Right lobe of liver (tissue), 6 donors: ENCODE results near the gene HSPA12A. TPM values are rescaled to one million over a fixed set of nuclear protein-coding genes. Genes with fewer than 3 reads are reported as not detected.
A peak's percentile ranks its signal among the peaks of the same experiment; 100 is the strongest.

Experiments used
- ATAC-seq, 4 donors: fragments of 200-7000 bp; cut with Tn5 transposase; one replicate each; pipeline ENCODE4 v1.9.1; 2020; ENCODE audit warnings: mild to moderate bottlenecking in 4 of 4, moderate library complexity in 4 of 4
- DNase-seq, 3 donors: peaks; one replicate each; pipeline ENCODE4 v3.0.0-alpha.2; 2020
- H3K27ac ChIP-seq, 3 donors: fragments of 200-600 bp; one replicate each; pipeline ENCODE4 v1.8.0; 2022
- H3K27me3 ChIP-seq, 2 donors: fragments of 200-600 bp; one replicate each; pipeline ENCODE4 v1.8.0; 2022
- H3K36me3 ChIP-seq, 4 donors: fragments of 200-600 bp; sonication (generic) in 1 of 4; one replicate each; pipeline versions ENCODE4 v1.5.1 to v1.8.0; 2017 to 2022; ENCODE audit warnings: control low read depth in 1 of 4
- H3K4me1 ChIP-seq, 4 donors: fragments of 200-600 bp; sonication (generic) in 1 of 4; one replicate each; pipeline versions ENCODE4 v1.5.1 to v1.8.0; 2017 to 2022; ENCODE audit warnings: control low read depth in 1 of 4
- H3K4me3 ChIP-seq, 3 donors: fragments of 200-600 bp; one replicate each; pipeline ENCODE4 v1.8.0; 2022
- H3K9me3 ChIP-seq, 4 donors: fragments of 200-600 bp; sonication (generic) in 1 of 4; one replicate each; pipeline versions ENCODE4 v1.5.1 to v1.8.0; 2017 to 2022; ENCODE audit warnings: control low read depth in 1 of 4
- CTCF ChIP-seq, 4 donors: fragments of 200-600 bp in 3 of 4; fragments of 450-650 bp in 1 of 4; IDR thresholded peaks; one replicate each; pipeline versions ENCODE4 v1.5.1 to v1.8.0; 2016 to 2022; ENCODE audit warnings: antibody characterized with exemption in 4 of 4, mild to moderate bottlenecking in 2 of 4
- POLR2A ChIP-seq: fragments of 450-650 bp; IDR thresholded peaks from one replicate; pipeline ENCODE4 v1.6.1; 2017; ENCODE audit warnings: antibody characterized with exemption, mild to moderate bottlenecking
- WGBS: methylation state at CpG from one replicate; pipeline ENCODE4 v1.1.6; 2018; ENCODE audit warnings: low coverage, low lambda C conversion rate; ENCODE audit not compliant: insufficient coverage; ENCODE audit errors: missing lambda C conversion rate; 5-methylcytosine and 5-hydroxymethylcytosine counted together
- intact Hi-C, 2 donors: fragments of 100-400 bp; cut with DNase I; formaldehyde crosslinking; loops; one replicate each; pipeline versions ENCODE4 v1.11.2 to v1.14.1; 2022
- total RNA-seq, 6 experiments: library from RNA; depleted of rRNA in 2 of 6; stranded (reverse); fragments of >200 nt in 2 of 6; fragmentation: NEBNext Ultra II Directional in 3 of 6; extraction: Animal tissue kit (Norgen Biotek cat#: 25700) in 3 of 6; gene quantifications; one replicate each; pipeline versions ENCODE4 v1.1.0 to v1.2.4, GENCODE V29; 2016 to 2023
- donor health status: DM: no; HTN: yes; CAD: no.
- donor health status: DM: no; HTN: no; CAD: no.
- donor health status: DM: no; HTN: no; CAD: no.
- donor health status: DM: no; HTN: yes; CAD: no.
- donor health status: DM: no; HTN: yes; CAD: no.

The HSPA12A gene
- total RNA-seq, 6 experiments from 2014 or later = 2.3 to 4.2 (median 2.9) TPM

GRCh38 chr10:116730464-116731260, 11.7 kb downstream of the HSPA12A start:
- intact Hi-C loops = no loop called here
- H3K4me3 ChIP-seq = no peak overlapping the region
- peak in 1 of 4 donors; percentile 14 for ATAC-seq
- TF ChIP-seq POLR2A (no peak), CTCF (IDR thresholded peaks at IDR 0.05) (no peak)
- H3K27ac ChIP-seq = no peak overlapping the region
- H3K4me1 ChIP-seq = no peaks in the 10 kb centered on the region
- DNase-seq = no peak
- no peaks in the 10 kb centered on the region for H3K9me3 ChIP-seq
- H3K36me3 ChIP-seq = no peaks in the 10 kb centered on the region
- WGBS = 38% methylated on average over 3 of the region's 14 CpGs
- no peaks in the 10 kb centered on the region for H3K27me3 ChIP-seq

- no peak overlapping the region for H3K27ac ChIP-seq
- ATAC-seq (no peak), DNase-seq (no peak)
- WGBS = 86% methylated on average over 5 of the region's 7 CpGs
- no peaks in the 10 kb centered on the region for H3K36me3 ChIP-seq
- intact Hi-C loops = no loop called here
- TF ChIP-seq CTCF (IDR thresholded peaks at IDR 0.05) (no peak), POLR2A (no peak)
- no peaks in the 10 kb centered on the region for H3K4me1 ChIP-seq
- no peaks in the 10 kb centered on the region for H3K27me3 ChIP-seq
- H3K9me3 ChIP-seq = no peaks in the 10 kb centered on the region
- H3K4me3 ChIP-seq = no peak overlapping the region
Observed at GRCh38 chr10:116729243-116729642, 13.1 kb downstream of the HSPA12A start.

- Histone ChIP-seq H3K4me1 (no peaks in the 10 kb centered on the region), H3K36me3 (no peaks in the 10 kb centered on the region), H3K9me3 (no peaks in the 10 kb centered on the region), H3K27me3 (no peaks in the 10 kb centered on the region), H3K4me3 (no peak overlapping the region), H3K27ac (no peak overlapping the region)
- DNase-seq = no peak
- intact Hi-C loops = no loop called here
- TF ChIP-seq CTCF (IDR thresholded peaks at IDR 0.05) (no peak), POLR2A (no peak)
- 54% methylated on average over 2 of the region's 5 CpGs for WGBS
- ATAC-seq = no peak
Observed at GRCh38 chr10:116728526-116729096, 13.8 kb downstream of the HSPA12A start.

GRCh38 chr10:116723428-116724281, 18.7 kb downstream of the HSPA12A start:
- DNase-seq (no peak), ATAC-seq (no peak)
- H3K36me3 ChIP-seq = no peaks in the 10 kb centered on the region
- H3K4me1 ChIP-seq = peaks cover 0 to 11% (median 3%) of the 10 kb centered on the region in 4 donors
- TF ChIP-seq POLR2A (no peak), CTCF (IDR thresholded peaks at IDR 0.05) (no peak)
- no peak overlapping the region for H3K27ac ChIP-seq
- intact Hi-C loops = no loop called here
- no peaks in the 10 kb centered on the region for H3K27me3 ChIP-seq
- H3K4me3 ChIP-seq = no peak overlapping the region
- 82% methylated on average over 2 of the region's 15 CpGs for WGBS
- H3K9me3 ChIP-seq = no peaks in the 10 kb centered on the region
